ENCODE measurements around the gene SFSWAP.
"Not testable (repeated sequence)": the region's sequence is repeated elsewhere in the genome, so short reads cannot be mapped to it uniquely, and the experiment has no call there.

DNA sequence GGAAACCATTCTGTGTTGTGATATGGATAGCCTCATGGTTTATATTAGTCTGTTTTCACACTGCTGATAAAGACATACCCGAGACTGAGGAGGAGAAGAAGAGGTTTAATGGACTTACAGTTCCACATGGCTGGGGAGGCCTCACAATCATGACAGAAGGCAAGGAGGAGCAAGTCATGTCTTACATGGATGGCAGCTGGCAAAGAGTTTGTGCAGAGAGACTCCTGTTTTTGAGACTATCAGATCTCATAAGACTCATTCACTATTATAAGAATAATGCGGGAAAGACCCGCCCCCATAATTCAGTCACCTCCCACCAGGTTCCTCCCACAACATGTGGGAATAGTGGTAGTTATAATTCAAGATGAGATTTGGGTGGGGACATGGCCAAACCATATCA is 31.9 kb downstream of the SFSWAP start:
- not testable (repeated sequence) for TF ChIP-seq CTCF (IDR thresholded peaks at IDR 0.05; ENCODE audit: insufficient read depth, low read length); POLR2AphosphoS5 (IDR thresholded peaks at IDR 0.05; ENCODE audit: low read depth); GABPA (IDR thresholded peaks at IDR 0.05; ENCODE audit: low read depth); SPI1 (IDR thresholded peaks at IDR 0.05; ENCODE audit: borderline replicate concordance, low read depth)
- TF ChIP-seq, protein P1, sequence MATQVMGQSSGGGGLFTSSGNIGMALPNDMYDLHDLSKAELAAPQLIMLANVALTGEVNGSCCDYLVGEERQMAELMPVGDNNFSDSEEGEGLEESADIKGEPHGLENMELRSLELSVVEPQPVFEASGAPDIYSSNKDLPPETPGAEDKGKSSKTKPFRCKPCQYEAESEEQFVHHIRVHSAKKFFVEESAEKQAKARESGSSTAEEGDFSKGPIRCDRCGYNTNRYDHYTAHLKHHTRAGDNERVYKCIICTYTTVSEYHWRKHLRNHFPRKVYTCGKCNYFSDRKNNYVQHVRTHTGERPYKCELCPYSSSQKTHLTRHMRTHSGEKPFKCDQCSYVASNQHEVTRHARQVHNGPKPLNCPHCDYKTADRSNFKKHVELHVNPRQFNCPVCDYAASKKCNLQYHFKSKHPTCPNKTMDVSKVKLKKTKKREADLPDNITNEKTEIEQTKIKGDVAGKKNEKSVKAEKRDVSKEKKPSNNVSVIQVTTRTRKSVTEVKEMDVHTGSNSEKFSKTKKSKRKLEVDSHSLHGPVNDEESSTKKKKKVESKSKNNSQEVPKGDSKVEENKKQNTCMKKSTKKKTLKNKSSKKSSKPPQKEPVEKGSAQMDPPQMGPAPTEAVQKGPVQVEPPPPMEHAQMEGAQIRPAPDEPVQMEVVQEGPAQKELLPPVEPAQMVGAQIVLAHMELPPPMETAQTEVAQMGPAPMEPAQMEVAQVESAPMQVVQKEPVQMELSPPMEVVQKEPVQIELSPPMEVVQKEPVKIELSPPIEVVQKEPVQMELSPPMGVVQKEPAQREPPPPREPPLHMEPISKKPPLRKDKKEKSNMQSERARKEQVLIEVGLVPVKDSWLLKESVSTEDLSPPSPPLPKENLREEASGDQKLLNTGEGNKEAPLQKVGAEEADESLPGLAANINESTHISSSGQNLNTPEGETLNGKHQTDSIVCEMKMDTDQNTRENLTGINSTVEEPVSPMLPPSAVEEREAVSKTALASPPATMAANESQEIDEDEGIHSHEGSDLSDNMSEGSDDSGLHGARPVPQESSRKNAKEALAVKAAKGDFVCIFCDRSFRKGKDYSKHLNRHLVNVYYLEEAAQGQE (IDR thresholded peaks at IDR 0.05; ENCODE audit: insufficient replicate concordance, low read depth) = not testable (repeated sequence)

Data from HL-60 (cell line).